Activated gamma-delta T cell (primary cell): ENCODE measurements around the gene SLCO2B1.

Experiments used
- DNase-seq: peaks from one replicate; lab custom pipeline; 2025; lab: John Stamatoyannopoulos, UW

The SLCO2B1 gene

DNA sequence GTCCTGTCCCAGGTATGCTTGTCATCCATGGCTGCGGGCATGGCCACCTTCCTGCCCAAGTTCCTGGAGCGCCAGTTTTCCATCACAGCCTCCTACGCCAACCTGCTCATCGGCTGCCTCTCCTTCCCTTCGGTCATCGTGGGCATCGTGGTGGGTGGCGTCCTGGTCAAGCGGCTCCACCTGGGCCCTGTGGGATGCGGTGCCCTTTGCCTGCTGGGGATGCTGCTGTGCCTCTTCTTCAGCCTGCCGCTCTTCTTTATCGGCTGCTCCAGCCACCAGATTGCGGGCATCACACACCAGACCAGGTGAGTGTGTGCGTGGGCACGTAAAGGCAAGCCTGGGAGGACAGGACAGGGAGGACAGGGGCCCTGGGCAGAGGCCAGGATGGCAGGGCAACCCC lies 42.4 kb downstream of the SLCO2B1 start:
- no peak for DNase-seq

DNA sequence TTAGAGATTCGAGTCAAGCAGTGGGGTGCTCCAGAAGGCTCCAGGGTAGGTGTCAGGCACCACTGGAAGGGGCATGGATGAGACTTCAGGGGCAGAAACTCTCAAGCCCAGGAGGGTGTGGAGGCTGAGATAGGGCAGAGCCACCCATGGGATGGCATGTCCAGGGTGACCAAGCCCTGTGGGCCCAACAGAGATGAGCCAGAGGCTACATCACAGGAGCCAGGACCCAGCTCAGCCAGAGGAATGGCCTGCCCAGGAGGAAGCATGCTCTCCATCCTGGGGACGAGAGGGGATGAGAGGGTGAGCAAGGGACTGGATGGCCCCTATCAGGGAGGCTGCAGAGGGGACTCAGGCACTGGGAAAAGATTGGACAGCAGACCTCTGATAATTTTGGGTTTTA lies 42.8 kb downstream of the SLCO2B1 start:
- no peak for DNase-seq

DNA sequence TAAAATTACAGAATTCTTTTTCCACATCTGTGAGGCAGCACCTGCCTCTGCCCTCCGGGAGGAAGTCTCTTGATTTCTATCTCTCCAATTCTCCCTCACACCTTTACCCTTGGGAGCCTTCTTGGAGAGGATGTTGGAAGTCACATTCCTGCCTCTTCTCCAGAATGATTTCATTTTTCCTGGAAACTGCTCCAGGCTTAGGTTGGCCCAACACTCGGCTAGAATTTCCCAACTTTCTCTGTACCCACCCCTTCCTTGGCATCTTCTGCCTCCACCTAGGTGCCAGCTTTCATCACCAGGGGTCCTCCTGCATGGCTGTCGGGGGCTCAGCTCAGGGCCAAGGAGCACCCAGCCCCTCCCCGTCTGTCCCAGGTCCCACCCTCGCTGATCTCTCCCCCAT lies 43.2 kb downstream of the SLCO2B1 start:
- DNase-seq: no peak

DNA sequence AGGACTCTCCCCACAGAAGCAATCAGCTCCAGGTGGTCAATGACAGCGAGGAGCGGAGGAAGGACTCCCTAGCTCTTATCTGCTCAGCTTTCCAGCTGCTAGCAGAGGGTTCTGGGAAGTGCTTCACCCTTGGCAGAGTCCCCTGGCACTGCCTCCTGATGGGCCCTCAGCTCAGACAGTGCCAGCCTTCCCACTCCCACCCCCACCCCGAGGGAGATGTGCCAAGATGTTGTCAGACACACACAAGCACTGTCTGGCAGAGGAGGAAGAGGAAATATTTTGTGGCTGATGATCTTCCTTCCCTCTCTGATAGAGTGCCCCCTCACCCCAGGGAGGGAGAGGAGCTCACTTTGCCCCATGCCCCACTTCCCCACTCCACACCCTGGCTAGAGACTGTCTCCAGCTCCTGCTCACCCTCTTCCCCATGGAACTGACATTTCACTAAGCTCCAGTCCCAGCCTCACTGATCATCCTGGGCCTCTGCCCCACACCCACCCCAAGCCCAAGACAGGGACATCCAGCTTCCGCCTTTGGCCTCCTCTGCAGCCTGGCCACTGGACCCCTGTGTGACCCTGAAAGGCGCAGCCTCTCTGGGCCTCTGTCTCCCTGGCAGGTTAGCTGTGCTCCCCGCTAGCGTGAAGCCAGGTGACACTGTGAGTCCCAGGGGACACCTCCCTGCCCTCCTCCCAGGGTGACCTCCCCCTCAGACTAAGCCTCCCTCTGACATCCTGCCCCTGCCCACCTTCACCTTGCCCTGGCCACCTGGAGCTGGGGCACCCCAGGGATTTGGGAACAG lies 44.5 kb downstream of the SLCO2B1 start:
- DNase-seq: no peak

DNA sequence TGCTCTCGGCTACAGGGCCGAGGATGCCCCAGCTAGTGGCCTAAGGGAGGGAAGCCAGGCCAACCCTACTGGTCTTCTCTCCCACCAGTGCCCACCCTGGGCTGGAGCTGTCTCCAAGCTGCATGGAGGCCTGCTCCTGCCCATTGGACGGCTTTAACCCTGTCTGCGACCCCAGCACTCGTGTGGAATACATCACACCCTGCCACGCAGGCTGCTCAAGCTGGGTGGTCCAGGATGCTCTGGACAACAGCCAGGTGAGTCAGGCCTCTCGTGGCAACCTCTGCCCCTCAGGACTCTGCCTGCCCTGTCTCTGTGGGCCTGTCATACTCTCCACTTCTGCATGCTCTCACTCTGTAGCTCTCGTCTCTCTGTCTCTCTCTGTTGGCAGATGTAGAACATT lies 45.5 kb downstream of the SLCO2B1 start:
- no peak for DNase-seq

DNA sequence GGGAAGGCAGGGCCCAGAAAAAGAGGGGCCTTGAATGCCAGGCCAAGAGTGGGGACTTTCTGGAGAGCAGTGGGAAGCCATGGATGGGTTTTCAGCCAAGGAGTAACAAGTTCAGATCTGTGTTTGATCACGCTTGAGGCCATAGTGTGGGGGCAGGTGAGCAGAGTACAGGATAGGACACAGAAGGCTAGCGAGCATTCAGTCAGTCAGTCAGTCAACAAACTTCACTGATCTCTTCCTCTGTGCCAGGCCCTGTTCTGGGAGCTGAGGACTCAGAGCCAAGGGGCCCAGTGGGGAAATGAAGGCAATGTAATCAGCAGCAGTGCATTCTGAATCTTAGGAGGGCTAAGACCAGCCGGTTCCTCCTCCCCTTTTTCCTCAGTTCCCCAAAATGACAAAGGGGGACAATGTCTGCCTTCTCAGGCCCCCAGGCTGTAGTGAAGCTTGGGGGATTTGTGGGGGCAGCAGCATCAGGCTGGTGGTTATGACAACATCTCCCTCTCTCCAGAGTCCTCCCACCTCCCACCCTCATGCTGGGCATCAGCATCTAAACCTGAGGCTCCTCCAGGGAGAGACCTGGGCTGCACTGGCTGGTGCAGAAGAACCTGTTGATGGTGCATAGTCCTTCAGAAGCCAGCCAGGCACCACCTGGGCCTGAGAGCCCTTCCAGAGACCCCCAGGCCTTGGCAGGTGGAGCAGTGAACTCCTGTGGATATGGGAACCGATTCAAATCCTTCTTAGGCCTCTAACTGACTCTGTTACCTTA lies 46.8 kb downstream of the SLCO2B1 start:
- DNase-seq: no peak

DNA sequence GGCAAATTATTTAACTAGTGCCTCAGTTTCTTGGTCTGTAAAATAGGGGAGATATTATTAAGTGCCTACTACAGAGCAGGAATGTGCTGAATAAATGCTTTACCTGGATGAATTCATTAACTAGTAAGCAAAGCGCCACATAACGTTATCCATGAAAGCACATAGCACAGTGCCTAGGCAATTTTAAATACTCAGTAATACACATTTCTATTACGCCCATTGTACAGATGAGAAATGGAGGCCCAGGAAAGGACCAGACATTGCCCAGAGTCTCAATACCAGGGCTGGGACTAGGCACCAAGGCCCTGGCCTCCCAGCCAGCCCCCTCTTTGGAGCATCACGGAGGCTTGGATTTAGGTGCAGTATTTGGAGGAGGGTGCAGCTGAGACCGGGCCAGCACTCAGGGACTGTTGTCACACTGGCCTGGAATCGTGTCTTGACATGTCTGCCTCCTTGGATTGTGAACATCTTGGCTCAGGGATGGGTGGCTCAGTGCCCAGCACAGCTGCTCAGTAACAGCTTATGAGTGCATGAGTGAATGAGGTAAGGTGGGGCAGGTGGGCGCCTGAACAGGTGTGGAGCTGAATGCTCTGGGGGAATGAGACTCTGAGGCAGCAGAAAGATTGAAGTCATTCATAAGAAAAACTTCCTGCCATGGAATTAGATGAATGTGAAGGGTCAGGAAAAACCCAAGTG lies 47.5 kb downstream of the SLCO2B1 start:
- no peak for DNase-seq

DNA sequence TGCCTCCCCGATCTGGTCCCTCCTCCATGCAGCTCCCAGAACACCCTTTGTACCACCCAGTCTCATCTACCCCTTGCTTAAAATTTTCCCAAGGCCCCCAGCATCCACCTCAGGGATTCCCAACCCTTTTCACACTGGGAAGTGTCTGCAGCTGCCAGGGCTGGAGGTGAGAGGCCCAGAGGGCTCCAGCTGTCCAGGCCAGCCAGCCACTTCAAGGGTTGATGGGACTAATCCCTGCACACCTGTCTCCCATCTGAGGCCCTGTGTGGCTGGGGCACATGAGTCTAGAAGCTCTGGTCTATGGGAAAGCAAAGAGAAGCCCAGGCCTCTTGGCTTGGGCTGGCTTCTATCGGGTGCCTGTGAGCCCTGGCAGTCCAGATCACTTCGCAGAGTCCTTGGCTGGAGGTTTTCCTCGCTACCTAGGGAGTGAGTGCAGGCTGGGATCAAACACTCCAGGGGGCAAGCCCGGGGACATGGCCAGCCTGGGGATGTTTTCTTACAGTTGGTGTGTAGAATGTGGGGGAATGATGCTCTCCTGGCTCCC lies 48.6 kb downstream of the SLCO2B1 start:
- no peak for DNase-seq

DNA sequence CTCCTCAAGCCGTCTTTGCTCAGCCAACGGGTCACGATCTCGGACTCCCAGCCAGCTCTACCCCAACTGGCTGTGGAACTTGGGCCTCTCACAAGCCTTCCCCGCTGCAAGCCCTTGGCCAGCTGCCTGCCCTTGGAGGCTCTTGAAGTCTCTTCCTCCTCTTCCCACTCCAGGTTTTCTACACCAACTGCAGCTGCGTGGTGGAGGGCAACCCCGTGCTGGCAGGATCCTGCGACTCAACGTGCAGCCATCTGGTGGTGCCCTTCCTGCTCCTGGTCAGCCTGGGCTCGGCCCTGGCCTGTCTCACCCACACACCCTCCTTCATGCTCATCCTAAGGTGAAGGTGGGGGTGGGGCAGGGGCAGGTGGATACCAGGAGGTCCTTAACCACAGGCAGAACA lies 49.1 kb downstream of the SLCO2B1 start:
- no peak for DNase-seq

DNA sequence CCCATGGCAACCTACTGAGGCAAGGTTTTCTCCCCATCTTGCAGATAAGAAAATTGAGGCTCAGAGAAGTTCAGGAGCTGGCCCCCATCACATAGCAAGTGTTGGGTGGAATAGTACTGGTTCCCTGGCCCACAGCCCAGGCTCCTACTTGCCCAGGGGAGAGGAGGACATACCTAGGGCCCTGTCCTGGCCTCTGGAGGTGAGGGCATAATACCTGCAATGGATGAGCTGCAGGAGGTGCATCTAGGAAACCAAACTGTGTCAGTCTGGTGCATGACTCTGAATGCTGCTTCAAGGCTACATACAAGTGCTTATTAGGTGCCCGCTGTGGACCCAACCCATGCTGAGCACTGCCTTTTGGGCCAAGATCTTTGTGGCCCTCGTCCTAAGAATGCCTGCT lies 49.6 kb downstream of the SLCO2B1 start:
- DNase-seq: no peak

DNA sequence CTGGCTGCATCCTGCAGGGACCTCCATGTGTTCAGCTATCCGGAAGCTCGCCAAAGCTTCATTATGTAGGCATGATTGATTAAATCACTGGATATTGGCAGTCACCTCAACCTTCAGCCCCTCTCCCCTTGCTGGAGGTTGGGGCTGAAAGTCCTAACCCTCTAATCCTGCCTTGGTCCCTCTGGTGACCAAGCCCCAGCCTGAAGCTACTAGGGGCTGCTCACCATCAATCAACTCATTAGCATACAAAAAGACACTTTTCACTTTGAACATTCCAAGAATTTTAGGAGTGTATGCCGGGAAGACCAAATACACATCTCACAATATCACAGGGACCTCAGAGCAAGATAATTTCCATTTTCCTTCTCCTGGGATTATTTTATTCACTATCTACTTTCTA lies 50.9 kb downstream of the SLCO2B1 start:
- DNase-seq: no peak

DNA sequence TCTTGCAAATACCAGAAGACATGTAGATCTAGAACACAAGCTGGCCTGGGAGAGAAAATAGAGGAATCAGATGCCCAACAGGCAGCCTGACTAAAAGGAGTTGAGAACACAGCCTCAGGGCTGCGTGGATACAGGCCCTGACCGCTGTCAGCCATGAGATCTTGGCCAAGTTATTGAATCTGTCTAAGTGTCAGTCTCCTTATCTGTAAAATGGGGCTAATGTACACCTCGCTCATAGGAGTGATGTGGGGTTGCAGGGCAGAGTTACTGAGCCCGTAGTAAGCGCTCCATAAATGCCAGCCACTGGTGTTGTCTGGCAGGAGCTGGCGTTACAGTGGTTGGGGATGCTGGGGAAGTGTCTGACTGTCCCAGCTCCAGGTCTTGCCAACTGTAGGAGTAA lies 51.3 kb downstream of the SLCO2B1 start:
- DNase-seq: no peak

DNA sequence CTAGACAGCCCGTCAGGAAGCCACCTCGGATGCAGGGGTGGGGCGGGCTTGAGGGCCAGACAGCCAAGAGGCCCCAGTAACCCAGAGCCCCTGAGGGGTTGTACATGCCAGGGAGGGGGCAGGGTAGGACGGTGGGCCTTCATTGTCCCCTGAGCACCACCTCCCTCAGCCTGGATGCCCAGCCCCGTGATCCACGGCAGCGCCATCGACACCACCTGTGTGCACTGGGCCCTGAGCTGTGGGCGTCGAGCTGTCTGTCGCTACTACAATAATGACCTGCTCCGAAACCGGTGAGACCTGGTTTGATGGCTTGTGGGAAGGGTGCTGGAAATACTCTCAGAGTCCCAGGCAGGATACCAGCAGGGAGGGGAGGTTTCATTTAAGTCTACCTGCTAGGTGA lies 52.2 kb downstream of the SLCO2B1 start:
- DNase-seq: no peak

DNA sequence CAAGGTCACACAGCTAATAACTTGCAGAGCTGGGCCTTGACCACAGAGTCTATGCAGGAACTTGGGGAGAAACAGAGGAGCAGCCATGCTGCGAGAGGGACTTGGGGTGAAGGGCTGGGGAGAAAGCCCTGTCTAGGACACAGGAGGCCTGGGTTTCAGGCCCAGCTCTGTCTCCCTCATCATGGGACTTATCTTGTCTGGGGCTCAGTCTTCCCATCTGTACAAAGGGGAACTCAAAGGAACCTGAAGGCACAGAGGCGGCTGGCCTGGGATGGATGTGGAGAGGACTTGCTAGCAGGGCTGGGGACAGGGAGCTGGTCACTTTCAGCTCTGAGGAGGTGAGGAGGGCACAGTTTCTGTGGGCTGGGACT lies 52.7 kb downstream of the SLCO2B1 start:
- no peak for DNase-seq

DNA sequence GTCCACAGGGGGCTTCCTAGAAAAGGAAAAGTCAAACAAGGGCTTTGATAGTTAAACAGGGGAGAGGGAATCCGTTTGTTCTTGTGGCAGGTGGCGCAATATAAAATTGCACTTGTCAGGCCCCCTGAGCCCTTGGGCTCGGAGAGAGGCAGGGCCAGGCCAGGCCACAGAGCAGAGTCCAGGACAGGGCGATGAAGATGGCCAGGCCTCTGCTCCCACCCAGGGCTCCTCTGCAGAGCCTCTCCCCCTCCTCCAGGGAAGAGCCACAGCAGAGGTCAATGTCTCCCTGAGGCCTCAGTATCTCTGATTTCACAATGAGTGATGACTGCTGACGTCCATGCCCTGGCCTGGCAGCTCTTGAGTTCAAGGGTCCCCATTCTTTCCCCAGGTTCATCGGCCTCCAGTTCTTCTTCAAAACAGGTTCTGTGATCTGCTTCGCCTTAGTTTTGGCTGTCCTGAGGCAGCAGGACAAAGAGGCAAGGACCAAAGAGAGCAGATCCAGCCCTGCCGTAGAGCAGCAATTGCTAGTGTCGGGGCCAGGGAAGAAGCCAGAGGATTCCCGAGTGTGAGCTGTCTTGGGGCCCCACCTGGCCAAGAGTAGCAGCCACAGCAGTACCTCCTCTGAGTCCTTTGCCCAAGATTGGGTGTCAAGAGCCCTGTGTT lies 53.2 kb downstream of the SLCO2B1 start:
- no peak for DNase-seq

DNA sequence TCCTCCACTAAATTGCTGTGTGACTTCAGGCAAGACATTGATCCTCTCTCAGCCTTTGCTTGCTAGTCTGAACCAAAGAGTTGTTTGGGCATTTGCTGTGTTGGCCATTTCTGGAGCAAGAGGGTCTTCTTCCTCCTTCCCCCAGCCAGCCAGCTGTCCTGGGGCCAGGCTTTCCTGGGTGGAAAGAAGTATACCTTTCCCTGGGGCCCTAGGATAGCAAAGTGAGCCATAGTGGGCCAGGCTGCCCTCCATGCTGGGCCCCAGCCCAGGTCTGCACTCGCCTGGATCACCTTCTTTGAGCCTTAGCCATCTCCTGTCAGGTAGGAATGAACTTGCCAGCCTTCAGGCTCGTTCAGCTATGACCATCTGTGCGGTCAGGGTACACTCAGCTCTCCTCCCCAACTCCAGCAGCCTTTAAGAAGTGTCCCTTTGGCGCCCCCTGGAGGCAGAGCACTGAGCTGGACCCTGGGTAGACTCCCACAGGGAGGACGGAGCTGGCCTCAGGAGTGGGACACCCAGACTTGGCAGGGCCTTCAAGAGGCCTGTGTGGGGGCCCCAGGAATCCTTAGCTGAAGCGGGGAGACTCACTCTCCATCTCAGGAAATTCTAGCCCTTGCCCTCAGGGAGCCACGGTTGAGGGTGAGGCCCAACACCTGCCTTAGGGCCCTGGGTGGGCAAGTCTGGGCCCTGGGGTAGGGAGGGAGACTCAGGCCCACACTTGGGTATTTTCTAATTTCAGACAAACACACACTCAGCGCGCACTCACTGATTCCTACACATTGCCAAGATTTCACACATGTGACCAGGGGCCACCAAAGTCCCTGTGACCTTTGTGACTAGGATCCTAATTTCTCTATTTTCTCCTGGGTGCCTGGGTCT lies 54.0 kb downstream of the SLCO2B1 start:
- no peak for DNase-seq

DNA sequence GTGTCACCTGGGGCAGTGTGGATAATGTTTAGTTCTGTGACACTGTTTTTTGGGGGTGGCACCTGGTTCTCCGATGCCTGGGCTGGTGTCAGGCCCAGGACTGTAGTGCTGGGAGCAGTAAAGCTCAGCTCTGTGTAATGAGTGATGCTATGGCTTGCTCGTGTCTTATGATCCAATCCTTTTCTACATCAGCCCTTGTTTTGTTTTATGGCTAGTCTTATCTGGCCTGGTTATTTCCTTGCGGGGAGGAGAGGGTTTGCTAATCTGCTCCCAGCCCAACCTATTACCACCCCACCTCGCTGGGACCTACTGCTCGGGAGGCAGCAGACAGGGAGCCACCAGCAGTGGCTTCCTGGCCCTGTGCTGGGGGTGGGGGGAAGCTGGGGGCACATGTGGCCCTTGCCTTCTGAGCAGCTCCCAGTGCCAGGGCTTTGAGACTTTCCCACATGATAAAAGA lies 54.7 kb downstream of the SLCO2B1 start:
- DNase-seq: no peak

DNA sequence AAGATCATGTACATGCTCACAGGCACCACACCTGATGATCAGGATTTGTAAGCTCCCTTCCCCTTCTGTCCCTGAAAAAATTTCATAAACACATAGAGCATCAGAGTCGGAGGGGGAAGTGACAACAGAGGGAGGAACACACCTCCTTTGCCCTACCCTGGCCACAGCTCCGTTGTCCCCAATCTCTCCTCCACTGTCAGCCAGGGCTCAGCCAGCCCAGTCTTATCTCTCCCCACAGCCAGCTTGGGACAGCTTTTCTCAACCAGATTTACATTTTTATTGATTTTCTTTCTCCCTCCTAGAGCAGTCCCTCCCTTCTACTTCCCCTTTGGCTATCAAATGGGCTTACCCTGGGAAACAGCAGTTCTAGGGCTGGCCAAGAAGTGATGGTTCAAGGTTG lies 57.5 kb downstream of the SLCO2B1 start:
- no peak for DNase-seq

DNA sequence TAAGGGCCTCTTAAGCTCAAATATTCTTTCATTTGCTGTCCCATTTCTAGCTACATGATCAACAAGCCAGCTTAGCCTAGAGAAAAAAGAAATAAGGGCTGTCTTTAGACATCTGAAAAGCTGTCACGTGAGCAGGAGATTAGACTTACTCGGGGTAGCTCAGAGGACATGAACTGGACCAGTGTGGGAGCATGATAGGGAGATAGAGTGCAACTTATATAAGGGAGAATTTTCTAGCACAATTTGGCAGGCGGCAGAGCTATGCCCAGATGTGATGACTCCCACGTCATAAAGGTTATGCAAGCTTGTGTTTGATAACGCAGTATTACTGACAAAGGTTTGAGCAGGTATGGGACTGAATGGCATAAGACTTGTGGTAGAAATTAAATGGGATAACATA lies 61.5 kb downstream of the SLCO2B1 start:
- DNase-seq: no peak

DNA sequence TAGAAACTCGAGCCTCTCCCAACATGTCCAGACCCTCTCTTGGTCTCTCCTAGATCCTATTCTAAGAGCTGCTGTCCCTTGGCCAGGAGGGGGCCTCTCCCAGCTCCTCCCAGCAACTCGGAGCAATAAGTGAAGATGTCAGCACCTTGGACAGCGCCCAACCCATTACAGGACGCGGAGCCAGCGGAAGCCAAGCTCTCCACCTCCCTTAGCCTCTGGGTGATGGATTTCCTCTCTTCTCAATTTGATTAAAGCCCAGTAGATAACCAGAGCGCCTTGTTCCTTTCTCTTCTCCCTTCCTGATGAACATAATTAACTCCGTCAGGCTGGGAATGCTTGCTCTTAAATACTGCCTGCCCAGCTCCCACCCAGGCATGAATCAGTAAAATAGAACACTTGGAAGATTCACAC lies 63.5 kb downstream of the SLCO2B1 start:
- DNase-seq: no peak

DNA sequence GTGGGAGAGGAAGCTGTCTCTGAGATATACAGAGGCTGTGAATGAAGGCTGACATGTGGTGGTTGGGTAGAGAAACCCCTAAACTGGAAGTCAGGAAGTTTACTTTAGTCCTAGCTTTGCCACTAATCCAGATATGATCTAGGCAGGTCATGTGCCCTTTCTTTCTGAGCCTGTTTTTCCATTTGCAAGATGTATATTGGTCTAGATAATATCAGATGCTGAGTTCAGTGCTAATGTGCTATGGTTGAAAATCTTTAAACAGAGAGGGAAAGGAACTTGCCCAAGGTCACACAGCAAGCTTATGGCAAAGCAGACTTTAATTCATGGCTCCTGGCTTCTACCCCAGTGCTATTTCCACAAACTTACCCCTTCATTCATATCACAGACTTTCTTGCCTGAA lies 63.9 kb downstream of the SLCO2B1 start:
- DNase-seq: no peak
